ENCODE results near the gene FSHR.

DNA sequence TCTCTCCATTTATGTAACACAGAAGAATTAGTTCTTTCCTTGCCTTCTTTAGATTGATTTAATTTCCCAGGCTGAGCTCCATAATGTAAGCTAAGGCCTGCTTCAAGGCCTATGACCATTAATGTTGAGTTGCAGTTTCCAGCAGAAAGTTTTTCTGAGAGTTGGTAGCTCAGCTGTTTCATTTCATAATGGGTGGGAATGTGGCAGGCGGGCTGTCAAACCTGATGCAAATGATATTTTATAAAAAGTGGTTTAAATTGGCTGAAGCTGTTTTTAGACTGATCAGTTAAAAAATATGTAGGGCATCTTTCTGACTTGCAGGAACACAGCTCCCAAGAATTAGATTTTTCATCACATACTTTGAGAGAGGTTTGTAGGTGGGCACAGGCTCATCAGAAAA is 40.4 kb upstream of the FSHR start:
- TF ChIP-seq, protein P1, sequence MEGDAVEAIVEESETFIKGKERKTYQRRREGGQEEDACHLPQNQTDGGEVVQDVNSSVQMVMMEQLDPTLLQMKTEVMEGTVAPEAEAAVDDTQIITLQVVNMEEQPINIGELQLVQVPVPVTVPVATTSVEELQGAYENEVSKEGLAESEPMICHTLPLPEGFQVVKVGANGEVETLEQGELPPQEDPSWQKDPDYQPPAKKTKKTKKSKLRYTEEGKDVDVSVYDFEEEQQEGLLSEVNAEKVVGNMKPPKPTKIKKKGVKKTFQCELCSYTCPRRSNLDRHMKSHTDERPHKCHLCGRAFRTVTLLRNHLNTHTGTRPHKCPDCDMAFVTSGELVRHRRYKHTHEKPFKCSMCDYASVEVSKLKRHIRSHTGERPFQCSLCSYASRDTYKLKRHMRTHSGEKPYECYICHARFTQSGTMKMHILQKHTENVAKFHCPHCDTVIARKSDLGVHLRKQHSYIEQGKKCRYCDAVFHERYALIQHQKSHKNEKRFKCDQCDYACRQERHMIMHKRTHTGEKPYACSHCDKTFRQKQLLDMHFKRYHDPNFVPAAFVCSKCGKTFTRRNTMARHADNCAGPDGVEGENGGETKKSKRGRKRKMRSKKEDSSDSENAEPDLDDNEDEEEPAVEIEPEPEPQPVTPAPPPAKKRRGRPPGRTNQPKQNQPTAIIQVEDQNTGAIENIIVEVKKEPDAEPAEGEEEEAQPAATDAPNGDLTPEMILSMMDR (IDR thresholded peaks at IDR 0.05), result no peak
- TF ChIP-seq EP300 (IDR thresholded peaks at IDR 0.05), result no peak
